IPS DF 6.9 (cell line): ENCODE results near the gene LDB1.

Experiments
- DNase-seq: peaks from one replicate; pipeline ENCODE4 v3.0.0-alpha.2; 2013; ENCODE audit warnings: low read depth, low spot score
- H3K27ac ChIP-seq: one replicate; pipeline ENCODE4 v1.5.1; 2013; ENCODE audit warnings: low read length, control low read depth
- H3K27me3 ChIP-seq: 2 replicates; pipeline ENCODE4 v1.6.1; 2013; ENCODE audit warnings: mild to moderate bottlenecking, low read length; ENCODE audit not compliant: control insufficient read depth, insufficient read depth
- H3K36me3 ChIP-seq: 2 replicates; pipeline ENCODE4 v1.6.1; 2013; ENCODE audit warnings: low read length; ENCODE audit not compliant: control insufficient read depth, insufficient read depth
- H3K4me1 ChIP-seq: 2 replicates; pipeline ENCODE4 v1.6.1; 2013; ENCODE audit warnings: low read length; ENCODE audit not compliant: control insufficient read depth, insufficient read depth
- H3K4me3 ChIP-seq: 2 replicates; pipeline ENCODE4 v1.5.1; 2013; ENCODE audit warnings: mild to moderate bottlenecking, low read length
- H3K9me3 ChIP-seq: 2 replicates; pipeline ENCODE4 v1.6.1; 2013; ENCODE audit warnings: low read length, inconsistent platforms; ENCODE audit not compliant: control insufficient read depth, insufficient read depth
- WGBS: extraction: QIAGEN DNeasy Blood & Tissue Kit; methylation state at CpG from one replicate; pipeline ENCODE4 v1.1.7; 2013; ENCODE audit warnings: mixed read lengths, missing lambda C conversion rate; ENCODE audit not compliant: insufficient read length, insufficient coverage; 5-methylcytosine and 5-hydroxymethylcytosine counted together

Gene LDB1

GRCh38 chr10:102083541-102083940 is 36.6 kb downstream of the LDB1 start:
- Histone ChIP-seq H3K27me3 (no peaks in the 10 kb centered on the region), H3K36me3 (0 out of 2 replicates have a peak, but pooled peaks cover 2% of the 10 kb centered on the region), H3K4me1 (no peaks in the 10 kb centered on the region), H3K9me3 (no peaks in the 10 kb centered on the region), H3K27ac (no peak overlapping the region), H3K4me3 (no peak overlapping the region)
- no CpG with 5 or more reads among the region's 3 CpGs for WGBS
- DNase-seq = no peak

GRCh38 chr10:102072673-102073527 is 47.3 kb downstream of the LDB1 start:
- no CpG with 5 or more reads among the region's 4 CpGs for WGBS
- no peaks in the 10 kb centered on the region for H3K9me3 ChIP-seq

DNA sequence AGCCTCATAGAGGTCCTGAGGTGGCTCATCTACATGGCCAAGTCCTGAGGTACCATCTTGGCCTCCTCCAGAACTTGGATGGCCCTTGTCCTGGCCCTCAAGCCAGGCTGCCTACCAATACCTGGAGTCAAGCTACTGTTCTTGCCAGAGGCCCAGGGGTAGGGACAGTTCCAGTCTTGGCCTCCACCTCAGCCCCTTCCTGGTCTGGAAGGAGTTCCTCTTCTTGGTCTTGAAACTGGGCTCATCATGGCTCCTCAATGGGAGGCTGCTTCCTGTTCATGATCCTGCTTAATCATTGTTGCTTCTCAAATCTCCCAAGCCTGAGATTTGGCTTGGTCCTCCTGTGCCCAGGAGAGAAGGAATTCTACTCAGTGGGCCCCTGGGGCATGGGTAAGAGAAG is 51.1 kb downstream of the LDB1 start:
- DNase-seq = no peak
- Histone ChIP-seq H3K27ac (no peak overlapping the region), H3K27me3 (no peaks in the 10 kb centered on the region), H3K4me3 (no peak overlapping the region), H3K36me3 (peaks cover 4% of the 10 kb centered on the region; the same call in 1 of the 2 replicates), H3K9me3 (no peaks in the 10 kb centered on the region), H3K4me1 (peaks cover 3% of the 10 kb centered on the region)

More at GRCh38 chr10:102072673-102073527, 47.3 kb downstream of the LDB1 start:
- Histone ChIP-seq H3K4me3 (no peak overlapping the region), H3K27me3 (no peaks in the 10 kb centered on the region), H3K27ac (no peak overlapping the region), H3K4me1 (no peaks in the 10 kb centered on the region), H3K36me3 (no peaks in the 10 kb centered on the region)
- DNase-seq = peak; percentile 58

DNA sequence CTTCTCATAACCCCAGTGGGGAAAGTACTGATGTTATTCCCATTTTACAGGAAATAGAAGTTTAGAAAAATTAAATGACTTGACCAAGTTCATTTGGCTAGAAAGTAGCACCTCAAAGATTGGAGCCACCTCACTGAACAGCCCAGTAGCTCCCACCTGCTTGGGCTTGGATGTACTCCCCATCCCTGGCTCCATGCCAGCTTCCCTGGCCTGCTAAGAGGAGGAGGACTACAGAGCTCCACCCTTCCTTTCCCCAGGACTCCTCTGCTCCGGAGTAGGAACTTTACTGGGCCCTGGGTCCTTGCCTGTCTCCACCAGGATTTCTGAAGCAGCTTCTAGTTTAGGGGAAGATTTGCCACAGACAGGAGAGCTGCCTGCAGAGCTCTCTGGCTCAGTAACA is 52.0 kb downstream of the LDB1 start:
- WGBS = no CpG with 5 or more reads among the region's 1 CpG
- Histone ChIP-seq H3K36me3 (peaks cover 4% of the 10 kb centered on the region; the same call in 1 of the 2 replicates), H3K4me1 (peaks cover 3% of the 10 kb centered on the region), H3K4me3 (no peak overlapping the region), H3K9me3 (no peaks in the 10 kb centered on the region), H3K27me3 (no peaks in the 10 kb centered on the region), H3K27ac (no peak overlapping the region)
- no peak for DNase-seq

DNA sequence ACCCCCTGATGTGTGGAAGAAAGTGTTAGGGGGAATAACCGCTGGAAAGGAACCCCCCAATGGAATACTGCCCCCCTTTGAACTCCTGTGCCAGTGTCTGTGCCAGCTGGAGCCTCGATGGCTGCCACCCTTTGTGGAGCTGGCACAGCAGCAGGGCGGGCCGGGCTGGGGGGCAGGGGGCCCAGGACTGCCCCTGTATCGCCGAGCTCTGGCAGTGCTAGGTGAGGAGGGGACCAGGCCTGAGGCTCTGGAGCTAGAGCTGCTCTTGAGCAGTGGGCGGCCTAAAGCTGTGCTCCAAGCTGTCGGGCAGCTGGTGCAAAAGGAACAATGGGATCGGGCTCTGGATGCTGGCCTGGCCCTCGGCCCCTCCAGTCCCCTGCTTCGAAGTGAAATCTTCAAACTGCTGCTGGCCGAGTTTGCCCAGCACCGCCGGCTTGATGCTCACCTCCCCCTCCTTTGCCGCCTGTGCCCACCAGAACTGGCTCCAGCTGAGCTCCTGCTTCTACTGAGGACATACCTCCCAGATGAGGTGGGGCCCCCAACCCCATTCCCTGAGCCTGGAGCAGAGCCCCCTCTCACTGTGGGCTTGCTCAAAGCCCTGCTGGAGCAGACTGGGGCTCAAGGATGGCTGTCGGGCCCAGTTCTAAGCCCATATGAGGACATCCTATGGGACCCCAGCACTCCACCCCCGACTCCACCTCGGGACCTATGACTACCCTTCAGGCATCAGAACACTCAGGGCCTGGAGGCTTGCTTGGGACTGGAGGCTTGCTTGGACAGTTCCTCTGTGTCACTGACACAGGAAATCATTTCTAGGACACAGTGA is 52.9 kb downstream of the LDB1 start:
- no CpG with 5 or more reads among the region's 18 CpGs for WGBS
- no peak for DNase-seq
- H3K27ac ChIP-seq = no peak overlapping the region
- H3K4me3 ChIP-seq = no peak overlapping the region
- H3K27me3 ChIP-seq = no peaks in the 10 kb centered on the region
- peaks cover 4% of the 10 kb centered on the region; the same call in 1 of the 2 replicates for H3K36me3 ChIP-seq
- no peaks in the 10 kb centered on the region for H3K9me3 ChIP-seq
- peaks cover 3% of the 10 kb centered on the region for H3K4me1 ChIP-seq

- H3K36me3 ChIP-seq = peaks cover 4% of the 10 kb centered on the region; the same call in 1 of the 2 replicates
- no peaks in the 10 kb centered on the region for H3K27me3 ChIP-seq
- no peaks in the 10 kb centered on the region for H3K9me3 ChIP-seq
- no peak for DNase-seq
- H3K4me3 ChIP-seq = no peak overlapping the region
- peaks cover 3% of the 10 kb centered on the region for H3K4me1 ChIP-seq
- WGBS = no CpG with 5 or more reads among the region's 16 CpGs
- H3K27ac ChIP-seq = no peak overlapping the region
Observed at GRCh38 chr10:102066399-102067088, 53.6 kb downstream of the LDB1 start.

GRCh38 chr10:102065561-102066398 is 54.4 kb downstream of the LDB1 start:
- no peak for DNase-seq
- Histone ChIP-seq H3K27me3 (no peaks in the 10 kb centered on the region), H3K27ac (no peak overlapping the region)

GRCh38 chr10:102064868-102065560 is 55.2 kb downstream of the LDB1 start, which contains the start of gene HPS6:
TSS of gene HPS6 (plus strand) at chr10:102065349. CDS start at chr10:102065475, 126 bp downstream.
- Histone ChIP-seq H3K4me1 (peaks cover 3% of the 10 kb centered on the region), H3K36me3 (peaks cover 4% of the 10 kb centered on the region; the same call in 1 of the 2 replicates), H3K27me3 (no peaks in the 10 kb centered on the region), H3K9me3 (no peaks in the 10 kb centered on the region), H3K27ac (no peak within 1 kb of the TSS), H3K4me3 (peak within 1 kb of the TSS; percentile 80)
- WGBS = no CpG with 5 or more reads among the region's 61 CpGs
- DNase-seq = peak; percentile 37

More at GRCh38 chr10:102065561-102066398, 54.4 kb downstream of the LDB1 start:
- WGBS = no CpG with 5 or more reads among the region's 63 CpGs
- peaks cover 3% of the 10 kb centered on the region for H3K4me1 ChIP-seq
- peak overlapping the region; percentile 80 for H3K4me3 ChIP-seq
- H3K9me3 ChIP-seq = no peaks in the 10 kb centered on the region
- peaks cover 4% of the 10 kb centered on the region; the same call in 1 of the 2 replicates for H3K36me3 ChIP-seq

DNA sequence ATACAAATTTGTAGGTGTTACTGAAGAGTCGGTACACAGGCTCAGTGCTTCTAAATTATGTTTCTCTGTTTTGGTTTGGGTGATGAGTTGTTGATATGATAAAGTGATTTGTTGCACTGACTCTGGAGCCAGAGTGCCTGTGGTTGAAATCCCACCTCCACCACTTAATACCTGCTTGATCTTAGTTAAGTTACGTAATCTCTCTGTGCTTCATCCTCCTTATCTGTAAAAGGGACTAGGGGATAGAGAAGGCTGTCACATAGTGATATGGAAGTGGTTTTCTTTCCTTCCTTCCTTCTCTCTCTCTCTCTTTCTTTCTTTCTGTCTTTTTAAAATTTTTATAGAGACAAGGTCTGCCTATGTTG is 55.7 kb downstream of the LDB1 start:
- no peak overlapping the region for H3K27ac ChIP-seq
- no peak overlapping the region for H3K4me3 ChIP-seq
- no peak for DNase-seq
- no CpG with 5 or more reads among the region's 2 CpGs for WGBS
- no peaks in the 10 kb centered on the region for H3K27me3 ChIP-seq
- H3K9me3 ChIP-seq = no peaks in the 10 kb centered on the region
- H3K4me1 ChIP-seq = peaks cover 3% of the 10 kb centered on the region
- H3K36me3 ChIP-seq = peaks cover 4% of the 10 kb centered on the region; the same call in 1 of the 2 replicates
